HG02943 (cell line): ENCODE data around the gene STYXL1.
"Not testable (repeated sequence)": the region's sequence is repeated elsewhere in the genome, so short reads cannot be mapped to it uniquely, and the experiment has no call there.

Experiments used
- ATAC-seq: cut with Tn5 transposase; IDR thresholded peaks from one replicate; pipeline ENCODE4 v1.9.1; 2021; ENCODE audit warnings: mild to moderate bottlenecking, low read depth, moderate library complexity; ENCODE audit not compliant: unreplicated experiment

STYXL1 gene

DNA sequence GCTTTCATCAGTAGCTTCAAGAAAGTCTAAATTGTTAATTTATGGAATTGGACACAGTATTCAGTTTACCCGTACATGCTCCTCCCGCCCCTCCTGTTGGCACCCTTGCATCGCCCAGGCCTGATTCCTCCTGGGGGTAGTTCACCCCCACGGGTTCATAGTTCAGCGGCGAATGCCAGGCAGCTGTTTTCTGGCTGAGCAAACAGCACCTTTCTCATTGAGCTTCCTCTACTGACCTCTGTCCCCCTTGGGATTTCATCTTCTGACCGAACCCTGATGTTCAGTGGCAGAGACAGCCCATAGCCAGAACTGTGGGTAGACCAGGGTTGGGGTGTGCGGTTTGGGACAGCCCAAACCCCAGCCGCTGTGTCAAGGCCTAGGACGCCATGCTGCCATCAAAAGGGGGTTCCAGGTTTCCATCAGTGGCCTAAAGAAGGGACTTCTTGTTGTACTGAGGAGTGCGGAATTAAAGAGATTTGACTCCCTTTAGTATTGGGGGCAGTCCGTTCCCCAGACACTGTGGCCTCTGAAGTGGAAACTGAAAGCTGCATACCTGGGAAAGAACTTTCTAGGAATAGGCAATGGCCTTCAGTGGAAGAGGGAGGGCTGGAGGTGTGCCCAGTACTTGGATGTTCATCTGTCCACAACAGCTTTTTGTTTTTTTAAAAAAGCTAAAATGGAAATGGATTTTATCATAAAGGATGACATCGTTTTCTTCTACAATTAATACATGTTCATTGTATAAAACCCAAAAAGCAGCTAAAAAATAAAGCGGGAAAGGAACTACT, 19.1 kb upstream of the STYXL1 start:
- ATAC-seq, result no peak

GRCh38 chr7:76065016-76065612, 17.3 kb upstream of the STYXL1 start:
- ATAC-seq, result no peak

DNA sequence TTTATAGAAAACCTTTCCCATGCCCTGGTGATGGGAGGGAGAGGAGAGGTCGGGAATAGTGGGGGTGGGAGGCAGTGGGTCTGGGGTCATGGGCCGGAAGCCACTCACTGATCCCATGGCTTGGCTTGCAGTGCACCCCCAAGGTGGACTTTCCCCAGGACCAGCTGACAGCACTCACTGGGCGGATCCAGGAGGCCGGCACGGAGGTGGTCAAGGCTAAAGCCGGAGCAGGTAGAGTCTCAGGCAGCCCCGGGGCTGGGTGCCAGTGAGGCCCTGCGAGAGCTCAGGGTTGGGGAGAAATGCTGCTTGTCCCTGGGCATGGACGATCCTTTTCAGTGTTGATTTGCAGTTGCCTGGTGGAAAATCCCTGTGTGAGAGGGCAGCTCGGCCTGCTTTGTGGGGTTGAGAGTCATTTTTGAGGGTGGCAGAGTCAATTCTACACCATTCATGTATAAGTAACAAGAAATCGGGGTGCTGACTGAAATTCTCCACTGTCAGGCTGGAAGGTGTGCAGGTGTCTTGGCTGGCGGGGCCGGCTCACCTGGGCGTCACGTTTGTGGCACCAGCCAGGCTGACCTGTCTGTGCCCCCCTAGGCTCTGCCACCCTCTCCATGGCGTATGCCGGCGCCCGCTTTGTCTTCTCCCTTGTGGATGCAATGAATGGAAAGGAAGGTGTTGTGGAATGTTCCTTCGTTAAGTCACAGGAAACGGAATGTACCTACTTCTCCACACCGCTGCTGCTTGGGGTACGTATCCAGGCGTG, 16.6 kb upstream of the STYXL1 start:
- no peak for ATAC-seq

DNA sequence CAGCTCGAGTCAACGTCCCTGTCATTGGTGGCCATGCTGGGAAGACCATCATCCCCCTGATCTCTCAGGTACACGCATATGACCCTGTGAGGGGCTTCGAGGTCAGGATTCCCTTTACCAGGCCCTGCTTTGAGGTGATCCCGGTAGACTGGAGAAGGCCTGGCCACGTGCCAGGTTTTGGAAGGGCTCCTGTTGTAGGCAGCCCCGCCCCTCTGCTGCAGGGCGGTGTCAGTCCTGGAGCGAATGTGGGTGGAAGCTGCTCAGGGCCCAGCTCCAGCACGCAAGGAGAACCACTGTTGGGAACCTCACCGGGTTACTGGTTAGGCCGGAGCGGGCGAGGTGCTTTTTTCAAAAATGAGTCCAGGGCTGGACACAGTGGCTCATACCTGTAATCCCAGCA, 15.7 kb upstream of the STYXL1 start:
- no peak for ATAC-seq

DNA sequence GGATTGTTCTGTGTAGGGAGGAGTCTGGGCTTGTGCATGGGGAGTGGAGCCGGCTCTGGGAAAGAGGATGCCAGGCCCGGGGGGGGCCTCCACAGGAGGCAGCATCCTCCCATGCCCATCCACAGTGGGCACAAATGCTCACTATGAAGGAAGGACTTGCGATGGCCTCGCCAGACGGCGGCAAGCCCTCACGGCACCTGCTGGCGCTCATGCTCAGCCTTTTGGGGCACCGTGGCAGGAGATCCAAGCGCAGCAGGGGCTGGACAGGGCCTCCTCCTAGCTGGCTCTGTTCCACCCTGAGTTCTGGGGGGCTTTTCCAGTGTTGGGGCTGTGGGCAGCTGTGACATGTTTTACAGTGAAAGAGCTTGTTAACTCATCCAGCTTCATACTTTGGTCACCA, 15.3 kb upstream of the STYXL1 start:
- no peak for ATAC-seq

GRCh38 chr7:76062254-76062653, 14.5 kb upstream of the STYXL1 start:
- ATAC-seq, result no peak

DNA sequence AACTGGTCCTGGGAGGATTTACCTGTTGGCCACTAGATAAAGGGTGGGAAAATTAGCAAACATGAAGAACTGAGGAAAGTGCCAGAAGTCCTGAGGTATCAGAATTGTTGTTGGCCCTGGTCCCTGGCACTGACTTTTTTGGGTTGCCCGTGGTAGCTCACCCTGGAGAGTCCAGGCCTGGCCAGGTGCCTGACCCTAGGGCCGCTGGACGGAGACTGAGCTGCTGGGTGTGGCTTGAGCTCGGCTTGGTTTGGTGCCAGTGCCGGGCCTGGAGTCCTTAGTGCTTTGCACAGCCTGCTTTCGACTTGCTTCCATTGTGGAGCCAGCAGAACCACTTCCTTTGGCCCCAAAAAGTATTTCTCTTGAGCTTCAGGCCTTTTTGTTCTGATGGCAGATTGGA, 13.0 kb upstream of the STYXL1 start:
- ATAC-seq, result no peak

DNA sequence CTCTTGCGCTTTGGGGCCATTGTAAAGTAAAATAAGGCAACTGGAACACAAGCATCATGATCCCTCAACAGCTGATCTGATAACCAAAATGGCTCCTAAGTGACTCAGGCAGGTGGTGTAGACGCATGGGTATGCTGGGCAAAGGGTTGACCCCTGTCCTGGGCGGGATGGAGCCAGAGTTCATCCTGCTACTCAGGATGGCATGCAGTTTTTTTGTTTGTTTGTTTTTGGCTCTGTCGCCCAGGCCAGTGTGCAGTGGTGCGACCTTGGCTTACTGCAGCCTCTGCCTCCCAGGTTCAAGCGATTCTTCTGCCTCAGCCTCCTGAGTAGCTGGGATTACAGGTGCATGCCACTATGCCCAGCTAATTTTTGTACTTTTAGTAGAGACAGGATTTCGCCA, 10.9 kb upstream of the STYXL1 start:
- not testable (repeated sequence) for ATAC-seq

- ATAC-seq, result no peak
Observed at GRCh38 chr7:76057813-76058145, 10.0 kb upstream of the STYXL1 start.

DNA sequence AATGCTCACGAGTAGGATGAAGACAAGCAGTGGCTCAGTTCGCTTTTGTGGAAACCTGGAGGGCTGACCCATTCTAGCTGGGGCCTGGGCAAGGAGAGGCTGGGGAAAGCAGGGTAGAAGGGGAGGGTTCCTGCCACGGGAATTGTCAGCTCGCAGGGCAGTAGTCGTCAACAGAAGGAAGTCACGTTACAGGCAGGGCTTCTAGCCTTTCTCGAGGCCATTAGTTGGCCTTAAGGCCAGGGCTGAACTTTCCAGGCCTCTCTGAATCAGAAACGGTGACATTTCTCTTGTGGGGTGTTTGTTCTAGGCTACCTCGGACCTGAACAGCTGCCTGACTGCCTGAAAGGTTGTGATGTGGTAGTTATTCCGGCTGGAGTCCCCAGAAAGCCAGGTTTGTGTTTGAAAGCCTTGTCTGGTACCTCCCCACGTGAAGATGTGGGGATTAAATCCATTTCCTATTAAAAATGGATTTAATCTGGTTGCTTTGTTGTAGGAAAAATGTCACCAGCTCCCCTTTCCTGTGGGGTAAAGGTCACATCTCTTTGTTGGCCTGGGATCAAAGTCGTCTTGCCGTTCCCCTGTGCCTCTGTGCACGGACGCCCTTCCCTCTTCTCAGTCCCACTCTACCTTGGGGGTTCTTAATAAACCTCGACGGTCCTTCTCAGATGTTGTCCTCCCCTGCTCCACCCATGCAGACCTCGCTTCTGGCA, 9.5 kb upstream of the STYXL1 start:
- ATAC-seq, result no peak

GRCh38 chr7:76056241-76056640, 8.4 kb upstream of the STYXL1 start:
- no peak for ATAC-seq

DNA sequence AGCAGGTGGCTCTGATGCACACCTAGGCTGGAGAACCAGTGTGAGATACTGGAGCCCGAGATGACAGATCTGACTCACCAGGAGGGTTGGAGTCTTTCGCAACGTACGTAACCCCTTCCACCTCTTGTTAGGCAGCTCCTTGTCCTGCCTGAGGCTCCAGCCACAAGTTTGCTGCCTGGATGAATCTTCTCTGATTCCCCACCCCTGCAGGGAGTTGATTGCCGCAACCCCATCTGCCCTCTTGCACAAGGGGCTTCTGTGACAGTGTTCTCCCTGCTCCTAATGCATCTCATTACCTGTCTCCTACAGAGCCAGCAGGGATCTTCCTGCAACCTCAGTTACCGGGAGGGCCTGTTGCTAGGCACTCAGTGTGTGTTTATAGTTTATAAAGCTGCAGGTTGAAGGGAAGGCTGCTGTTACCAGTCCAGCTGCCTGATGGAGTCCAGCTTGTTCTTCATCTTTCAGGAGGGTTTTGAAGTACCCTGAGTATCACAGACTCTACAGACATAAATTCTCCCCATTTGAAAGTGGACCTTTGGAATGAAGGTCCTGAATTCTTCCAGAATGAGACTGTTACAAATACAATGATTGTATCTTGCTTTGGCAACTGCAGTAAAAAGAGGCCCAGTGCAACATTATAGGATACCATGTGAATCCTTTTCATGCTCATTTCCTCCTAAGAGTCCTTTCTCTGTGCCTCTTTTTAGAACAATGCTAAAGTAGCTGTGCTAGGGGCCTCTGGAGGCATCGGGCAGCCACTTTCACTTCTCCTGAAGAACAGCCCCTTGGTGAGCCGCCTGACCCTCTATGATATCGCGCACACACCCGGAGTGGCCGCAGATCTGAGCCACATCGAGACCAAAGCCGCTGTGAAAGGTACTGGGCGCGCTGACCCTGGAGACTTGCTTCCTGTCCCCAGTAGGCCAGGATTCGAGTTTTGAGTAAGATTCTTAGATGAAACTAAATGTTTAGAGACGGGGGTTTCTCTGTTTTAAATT, 6.6 kb upstream of the STYXL1 start:
- ATAC-seq, result no peak

- no peak for ATAC-seq
Observed at GRCh38 chr7:76053461-76053860, 5.7 kb upstream of the STYXL1 start.

DNA sequence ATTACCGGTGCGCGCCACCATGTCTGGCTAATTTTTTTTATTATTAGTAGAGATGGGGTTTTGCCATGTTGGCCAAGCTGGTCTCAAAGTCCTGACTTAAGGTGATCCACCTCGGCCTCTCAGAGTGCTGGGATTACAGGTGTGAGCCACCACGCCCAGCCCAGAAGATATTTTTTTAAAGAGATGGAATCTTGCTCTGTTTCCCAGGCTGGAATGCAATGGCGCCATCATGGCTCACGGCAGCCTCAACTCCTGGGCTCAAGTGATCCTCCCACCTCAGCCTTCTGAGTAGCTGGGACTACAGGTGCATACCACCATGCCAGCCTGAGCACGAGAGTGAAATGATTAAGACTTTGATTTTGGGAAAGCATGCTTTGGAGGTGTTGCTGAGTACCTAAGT, 4.9 kb upstream of the STYXL1 start:
- not testable (repeated sequence) for ATAC-seq

GRCh38 chr7:76051840-76052239, 4.0 kb upstream of the STYXL1 start:
- no peak for ATAC-seq

DNA sequence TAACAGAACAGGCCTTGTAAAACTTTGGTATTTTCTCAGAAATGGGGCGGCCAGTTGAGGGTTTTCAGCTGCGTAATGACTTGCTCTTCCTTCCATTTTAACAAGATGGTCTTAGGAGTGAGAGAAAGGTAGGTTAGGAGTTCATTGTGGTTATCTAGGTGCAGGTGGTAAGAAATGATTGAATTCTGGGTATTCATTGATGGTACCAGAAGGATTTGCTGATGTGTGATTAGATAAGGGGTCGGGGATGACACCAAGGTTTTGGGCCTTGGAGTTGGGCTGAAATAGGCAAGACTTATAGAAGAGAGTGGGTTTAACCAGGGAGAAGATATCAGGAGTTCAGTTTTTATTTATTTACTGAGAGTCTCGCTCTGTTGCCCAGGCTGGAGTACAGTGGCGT, 2.7 kb upstream of the STYXL1 start:
- ATAC-seq, result no peak

DNA sequence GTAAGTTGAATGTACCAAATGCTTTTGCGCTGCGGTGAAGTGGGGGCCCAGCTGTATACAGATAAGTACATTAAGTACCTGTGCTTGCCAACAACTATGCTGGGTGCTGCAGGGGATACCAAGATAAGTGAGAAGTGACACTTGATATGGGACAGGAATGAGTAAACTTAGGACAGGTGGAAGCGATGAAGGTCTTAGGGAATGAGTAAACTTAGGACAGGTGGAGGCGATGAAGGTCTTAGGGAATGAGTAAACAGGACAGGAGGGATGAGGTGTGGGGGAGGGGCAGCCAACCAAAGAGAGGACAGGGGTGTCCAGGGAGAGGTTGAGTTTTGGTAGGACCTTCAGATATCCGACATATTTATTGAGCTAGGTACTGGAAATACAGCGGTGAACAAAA, 1.5 kb upstream of the STYXL1 start:
- no peak for ATAC-seq

DNA sequence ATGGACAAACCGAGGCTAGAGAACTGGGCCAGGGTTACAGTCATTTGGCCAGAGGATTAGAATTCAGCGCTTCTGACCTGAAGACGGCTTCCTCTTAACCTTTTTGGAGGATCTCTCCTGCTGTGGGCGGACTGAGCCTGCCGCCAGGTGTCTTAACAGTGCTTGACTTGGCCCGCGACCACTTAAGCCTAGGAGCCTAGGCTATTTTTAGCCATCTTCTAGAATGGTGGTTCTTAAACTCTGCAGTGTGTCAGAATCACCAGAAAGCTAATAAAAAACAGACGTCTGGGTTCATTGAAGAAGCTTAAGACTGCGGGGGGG, 828 bp upstream of the STYXL1 start:
- ATAC-seq, result peak; percentile 11

GRCh38 chr7:76047305-76047810, 442 bp downstream of the STYXL1 start:
- no peak for ATAC-seq

DNA sequence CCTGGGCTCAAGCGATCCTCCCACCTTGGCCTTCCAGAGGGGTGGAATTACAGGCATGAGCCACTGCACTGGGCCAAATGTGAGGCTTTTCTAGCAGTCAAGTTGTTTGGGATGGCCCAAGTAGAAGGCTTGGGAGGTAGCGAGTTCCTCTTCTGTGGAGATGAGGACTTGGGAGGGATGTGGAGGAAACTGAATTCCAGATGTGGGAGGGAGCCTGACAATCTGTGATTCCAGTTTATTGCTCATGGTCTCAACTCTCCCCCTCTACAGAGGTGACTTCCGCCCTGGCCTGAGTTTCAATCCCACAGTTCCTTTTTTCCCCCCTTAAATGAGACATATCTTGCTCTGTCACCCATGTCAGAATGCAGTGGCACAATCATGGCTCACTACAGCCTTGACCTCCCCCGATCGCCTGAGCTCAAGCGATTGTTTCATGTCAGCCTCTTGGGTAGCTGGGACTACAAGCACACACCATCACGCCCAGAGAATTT, 3.4 kb downstream of the STYXL1 start:
- no peak for ATAC-seq
